ENCODE results near the gene LIX1. TPM values are rescaled to one million over a fixed set of nuclear protein-coding genes. Genes with fewer than 3 reads are reported as not detected.

Gene LIX1
- total RNA-seq, 1 experiment from 2014 or later, result not detected

DNA sequence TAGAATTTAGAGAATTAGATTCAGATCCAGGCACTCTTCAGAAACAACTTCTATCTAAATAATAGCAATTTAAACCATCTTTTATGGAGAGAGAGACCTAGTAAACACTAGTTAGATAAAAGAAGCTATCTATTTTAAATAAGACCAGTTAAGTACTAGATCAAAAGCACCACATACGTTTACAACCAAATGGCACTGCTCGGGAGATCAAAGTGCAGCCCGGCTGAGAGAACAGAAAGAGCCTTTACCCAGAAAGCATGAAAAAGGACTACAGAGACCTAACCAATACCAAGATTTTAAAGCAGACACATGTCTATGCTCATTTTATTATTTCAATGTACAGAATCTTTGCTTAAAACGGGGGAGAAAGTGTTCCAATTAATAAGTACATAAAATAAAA, 30.8 kb downstream of the LIX1 start (continued):
- no peak for TF ChIP-seq AFF4 (CRISPR knock-in tag; IDR thresholded peaks at IDR 0.05; ENCODE audit: borderline replicate concordance)
- TF ChIP-seq ZNF232 (CRISPR knock-in tag; IDR thresholded peaks at IDR 0.05), result no peak
- TF ChIP-seq, protein P1, sequence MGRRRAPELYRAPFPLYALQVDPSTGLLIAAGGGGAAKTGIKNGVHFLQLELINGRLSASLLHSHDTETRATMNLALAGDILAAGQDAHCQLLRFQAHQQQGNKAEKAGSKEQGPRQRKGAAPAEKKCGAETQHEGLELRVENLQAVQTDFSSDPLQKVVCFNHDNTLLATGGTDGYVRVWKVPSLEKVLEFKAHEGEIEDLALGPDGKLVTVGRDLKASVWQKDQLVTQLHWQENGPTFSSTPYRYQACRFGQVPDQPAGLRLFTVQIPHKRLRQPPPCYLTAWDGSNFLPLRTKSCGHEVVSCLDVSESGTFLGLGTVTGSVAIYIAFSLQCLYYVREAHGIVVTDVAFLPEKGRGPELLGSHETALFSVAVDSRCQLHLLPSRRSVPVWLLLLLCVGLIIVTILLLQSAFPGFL (CRISPR knock-in tag; IDR thresholded peaks at IDR 0.05; ENCODE audit: borderline replicate concordance), result no peak
- no peak for TF ChIP-seq NFATC4 (CRISPR knock-in tag; IDR thresholded peaks at IDR 0.05)
- no peak for TF ChIP-seq TEAD4 (CRISPR knock-in tag; IDR thresholded peaks at IDR 0.05)
- TF ChIP-seq, protein P2, sequence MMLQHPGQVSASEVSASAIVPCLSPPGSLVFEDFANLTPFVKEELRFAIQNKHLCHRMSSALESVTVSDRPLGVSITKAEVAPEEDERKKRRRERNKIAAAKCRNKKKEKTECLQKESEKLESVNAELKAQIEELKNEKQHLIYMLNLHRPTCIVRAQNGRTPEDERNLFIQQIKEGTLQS (CRISPR knock-in tag; conservative IDR thresholded peaks at IDR 0.05), result no peak

DNA sequence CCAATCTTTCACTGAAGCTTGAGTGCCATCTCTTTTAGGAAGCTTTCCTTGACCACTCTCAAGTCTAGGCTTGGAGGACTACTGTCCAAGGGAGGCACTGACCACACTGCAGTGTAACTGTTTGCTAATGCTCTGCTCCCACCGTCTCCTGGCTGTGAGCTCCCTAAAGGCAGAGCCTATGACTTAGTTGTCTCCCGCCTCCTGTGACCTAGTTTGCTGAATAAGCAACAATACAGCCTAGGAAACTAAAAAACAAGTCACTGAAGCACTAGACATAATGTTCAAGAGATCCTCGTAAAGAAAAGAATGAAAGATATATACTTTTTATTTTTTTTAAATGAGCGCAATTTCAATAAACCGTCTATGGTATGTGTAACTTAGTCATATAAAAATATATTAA, 31.4 kb downstream of the LIX1 start:
- no peaks in the 10 kb centered on the region for H3K9me3 Mint-ChIP-seq
- no peak for TF ChIP-seq CBFB (CRISPR knock-in tag; IDR thresholded peaks at IDR 0.05; ENCODE audit: low read depth)
- no peak for TF ChIP-seq GTF2I (CRISPR knock-in tag; conservative IDR thresholded peaks at IDR 0.05)
- TF ChIP-seq, protein P3, sequence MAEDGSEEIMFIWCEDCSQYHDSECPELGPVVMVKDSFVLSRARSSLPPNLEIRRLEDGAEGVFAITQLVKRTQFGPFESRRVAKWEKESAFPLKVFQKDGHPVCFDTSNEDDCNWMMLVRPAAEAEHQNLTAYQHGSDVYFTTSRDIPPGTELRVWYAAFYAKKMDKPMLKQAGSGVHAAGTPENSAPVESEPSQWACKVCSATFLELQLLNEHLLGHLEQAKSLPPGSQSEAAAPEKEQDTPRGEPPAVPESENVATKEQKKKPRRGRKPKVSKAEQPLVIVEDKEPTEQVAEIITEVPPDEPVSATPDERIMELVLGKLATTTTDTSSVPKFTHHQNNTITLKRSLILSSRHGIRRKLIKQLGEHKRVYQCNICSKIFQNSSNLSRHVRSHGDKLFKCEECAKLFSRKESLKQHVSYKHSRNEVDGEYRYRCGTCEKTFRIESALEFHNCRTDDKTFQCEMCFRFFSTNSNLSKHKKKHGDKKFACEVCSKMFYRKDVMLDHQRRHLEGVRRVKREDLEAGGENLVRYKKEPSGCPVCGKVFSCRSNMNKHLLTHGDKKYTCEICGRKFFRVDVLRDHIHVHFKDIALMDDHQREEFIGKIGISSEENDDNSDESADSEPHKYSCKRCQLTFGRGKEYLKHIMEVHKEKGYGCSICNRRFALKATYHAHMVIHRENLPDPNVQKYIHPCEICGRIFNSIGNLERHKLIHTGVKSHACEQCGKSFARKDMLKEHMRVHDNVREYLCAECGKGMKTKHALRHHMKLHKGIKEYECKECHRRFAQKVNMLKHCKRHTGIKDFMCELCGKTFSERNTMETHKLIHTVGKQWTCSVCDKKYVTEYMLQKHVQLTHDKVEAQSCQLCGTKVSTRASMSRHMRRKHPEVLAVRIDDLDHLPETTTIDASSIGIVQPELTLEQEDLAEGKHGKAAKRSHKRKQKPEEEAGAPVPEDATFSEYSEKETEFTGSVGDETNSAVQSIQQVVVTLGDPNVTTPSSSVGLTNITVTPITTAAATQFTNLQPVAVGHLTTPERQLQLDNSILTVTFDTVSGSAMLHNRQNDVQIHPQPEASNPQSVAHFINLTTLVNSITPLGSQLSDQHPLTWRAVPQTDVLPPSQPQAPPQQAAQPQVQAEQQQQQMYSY (CRISPR knock-in tag; IDR thresholded peaks at IDR 0.05), result no peak
- TF ChIP-seq MLX (CRISPR knock-in tag; IDR thresholded peaks at IDR 0.05), result no peak
- H3K27me3 Mint-ChIP-seq (ENCODE audit: low read depth), result no peaks in the 10 kb centered on the region
- DNase-seq (ENCODE audit: low spot score), result no peak
- H3K4me1 Mint-ChIP-seq, result peaks cover 25% of the 10 kb centered on the region
- ChIA-PET CTCF (interaction anchor here (1.0 to 1.2 kb wide), 2 partner anchors 31 to 67 kb away, joined by 3 read pairs; partner anchors contain the start of gene LIX1), POLR2A (no interaction called here)
- H3K36me3 Mint-ChIP-seq, result no peaks in the 10 kb centered on the region
- no peak overlapping the region for H3K4me3 Mint-ChIP-seq
- no peak overlapping the region for H3K27ac Mint-ChIP-seq
- no peak for ATAC-seq

DNA sequence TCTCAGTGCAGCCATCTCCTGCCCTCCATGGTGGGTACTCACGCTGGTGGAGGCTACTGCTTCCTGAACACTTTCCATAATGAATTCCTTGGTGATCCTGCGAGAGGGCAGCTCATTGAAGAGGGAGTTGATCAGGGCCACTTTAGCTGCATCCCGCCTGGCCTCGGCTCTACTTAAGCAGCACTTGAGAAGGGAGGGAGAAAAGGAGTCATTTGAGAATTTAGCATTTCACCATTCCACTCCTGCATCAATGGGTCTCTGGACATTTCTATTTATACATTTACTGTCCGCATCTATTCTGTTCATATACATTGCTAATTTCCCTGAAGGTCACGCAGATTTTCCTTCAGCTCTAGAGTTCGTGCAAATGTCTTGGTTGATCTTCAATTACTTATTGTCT, 35.1 kb downstream of the LIX1 start:
- H3K36me3 Mint-ChIP-seq, result no peaks in the 10 kb centered on the region
- CTCF ChIA-PET, result interaction anchor here (1.0 kb wide), 1 partner anchor 35 kb away, joined by 4 read pairs; the partner anchor contains the start of gene LIX1

More for the DNA sequence above, 35.1 kb downstream of the LIX1 start:
- H3K9me3 Mint-ChIP-seq, result no peaks in the 10 kb centered on the region
- ATAC-seq (no peak), DNase-seq (ENCODE audit: low spot score) (no peak)
- peaks cover 21% of the 10 kb centered on the region for H3K4me1 Mint-ChIP-seq
- POLR2A ChIA-PET, result no interaction called here
- no peak for TF ChIP-seq ELF4 (CRISPR knock-in tag; IDR thresholded peaks at IDR 0.05; ENCODE audit: low read depth)
- no peak for TF ChIP-seq TCF7 (CRISPR knock-in tag; IDR thresholded peaks at IDR 0.05; ENCODE audit: low read depth)
- TF ChIP-seq MAX (CRISPR knock-in tag; IDR thresholded peaks at IDR 0.05), result no peak
- no peak for TF ChIP-seq ZNF416 (CRISPR knock-in tag; IDR thresholded peaks at IDR 0.05)
- no peak for TF ChIP-seq ZBTB21 (CRISPR knock-in tag; IDR thresholded peaks at IDR 0.05; ENCODE audit: borderline replicate concordance)
- TF ChIP-seq, protein P4, sequence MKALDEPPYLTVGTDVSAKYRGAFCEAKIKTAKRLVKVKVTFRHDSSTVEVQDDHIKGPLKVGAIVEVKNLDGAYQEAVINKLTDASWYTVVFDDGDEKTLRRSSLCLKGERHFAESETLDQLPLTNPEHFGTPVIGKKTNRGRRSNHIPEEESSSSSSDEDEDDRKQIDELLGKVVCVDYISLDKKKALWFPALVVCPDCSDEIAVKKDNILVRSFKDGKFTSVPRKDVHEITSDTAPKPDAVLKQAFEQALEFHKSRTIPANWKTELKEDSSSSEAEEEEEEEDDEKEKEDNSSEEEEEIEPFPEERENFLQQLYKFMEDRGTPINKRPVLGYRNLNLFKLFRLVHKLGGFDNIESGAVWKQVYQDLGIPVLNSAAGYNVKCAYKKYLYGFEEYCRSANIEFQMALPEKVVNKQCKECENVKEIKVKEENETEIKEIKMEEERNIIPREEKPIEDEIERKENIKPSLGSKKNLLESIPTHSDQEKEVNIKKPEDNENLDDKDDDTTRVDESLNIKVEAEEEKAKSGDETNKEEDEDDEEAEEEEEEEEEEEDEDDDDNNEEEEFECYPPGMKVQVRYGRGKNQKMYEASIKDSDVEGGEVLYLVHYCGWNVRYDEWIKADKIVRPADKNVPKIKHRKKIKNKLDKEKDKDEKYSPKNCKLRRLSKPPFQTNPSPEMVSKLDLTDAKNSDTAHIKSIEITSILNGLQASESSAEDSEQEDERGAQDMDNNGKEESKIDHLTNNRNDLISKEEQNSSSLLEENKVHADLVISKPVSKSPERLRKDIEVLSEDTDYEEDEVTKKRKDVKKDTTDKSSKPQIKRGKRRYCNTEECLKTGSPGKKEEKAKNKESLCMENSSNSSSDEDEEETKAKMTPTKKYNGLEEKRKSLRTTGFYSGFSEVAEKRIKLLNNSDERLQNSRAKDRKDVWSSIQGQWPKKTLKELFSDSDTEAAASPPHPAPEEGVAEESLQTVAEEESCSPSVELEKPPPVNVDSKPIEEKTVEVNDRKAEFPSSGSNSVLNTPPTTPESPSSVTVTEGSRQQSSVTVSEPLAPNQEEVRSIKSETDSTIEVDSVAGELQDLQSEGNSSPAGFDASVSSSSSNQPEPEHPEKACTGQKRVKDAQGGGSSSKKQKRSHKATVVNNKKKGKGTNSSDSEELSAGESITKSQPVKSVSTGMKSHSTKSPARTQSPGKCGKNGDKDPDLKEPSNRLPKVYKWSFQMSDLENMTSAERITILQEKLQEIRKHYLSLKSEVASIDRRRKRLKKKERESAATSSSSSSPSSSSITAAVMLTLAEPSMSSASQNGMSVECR (CRISPR knock-in tag; IDR thresholded peaks at IDR 0.05; ENCODE audit: borderline replicate concordance), result no peak
- no peak for TF ChIP-seq NR2C2 (CRISPR knock-in tag; IDR thresholded peaks at IDR 0.05)
- no peak for TF ChIP-seq GTF2I (CRISPR knock-in tag; conservative IDR thresholded peaks at IDR 0.05)
- no peak for TF ChIP-seq MXD4 (CRISPR knock-in tag; IDR thresholded peaks at IDR 0.05; ENCODE audit: borderline replicate concordance)
- no peaks in the 10 kb centered on the region for H3K27me3 Mint-ChIP-seq (ENCODE audit: low read depth)
- no peak overlapping the region for H3K27ac Mint-ChIP-seq
- no peak overlapping the region for H3K4me3 Mint-ChIP-seq
